Measurements from ENCODE around the gene DUOX1.
A peak's percentile ranks its signal among the peaks of the same experiment; 100 is the strongest.

The DUOX1 gene

GRCh38 chr15:45150481-45150880 is 20.7 kb downstream of the DUOX1 start:
- peak; percentile 20; the same call in 1 of the 3 replicates for ATAC-seq (ENCODE audit: low read depth)
- H3K27me3 ChIP-seq (ENCODE audit: insufficient read depth, poor library complexity, severe bottlenecking), result no peaks in the 10 kb centered on the region
- H3K9me3 ChIP-seq (ENCODE audit: severe bottlenecking), result no peaks in the 10 kb centered on the region
- H3K27ac ChIP-seq (ENCODE audit: poor library complexity, severe bottlenecking), result no peak overlapping the region
- H3K36me3 ChIP-seq (ENCODE audit: low read depth), result no peaks in the 10 kb centered on the region
- H3K4me1 ChIP-seq (ENCODE audit: insufficient read depth, poor library complexity, severe bottlenecking), result peaks cover 14% of the 10 kb centered on the region
- peak; percentile 60 for DNase-seq (ENCODE audit: low spot score)
- no peak for TF ChIP-seq CTCF (IDR thresholded peaks at IDR 0.05; ENCODE audit: poor library complexity, severe bottlenecking)
- H3K4me3 ChIP-seq (ENCODE audit: severe bottlenecking), result no peak overlapping the region

- Histone ChIP-seq H3K27me3 (ENCODE audit: insufficient read depth, poor library complexity, severe bottlenecking) (no peaks in the 10 kb centered on the region), H3K4me1 (ENCODE audit: insufficient read depth, poor library complexity, severe bottlenecking) (peaks cover 14% of the 10 kb centered on the region), H3K9me3 (ENCODE audit: severe bottlenecking) (no peaks in the 10 kb centered on the region), H3K4me3 (ENCODE audit: severe bottlenecking) (no peak overlapping the region), H3K36me3 (ENCODE audit: low read depth) (no peaks in the 10 kb centered on the region), H3K27ac (ENCODE audit: poor library complexity, severe bottlenecking) (no peak overlapping the region)
- no peak for ATAC-seq (ENCODE audit: low read depth)
- no peak for TF ChIP-seq CTCF (IDR thresholded peaks at IDR 0.05; ENCODE audit: poor library complexity, severe bottlenecking)
- no peak for DNase-seq (ENCODE audit: low spot score)
Measured at GRCh38 chr15:45150997-45151396, 21.2 kb downstream of the DUOX1 start.

- no peaks in the 10 kb centered on the region for H3K9me3 ChIP-seq (ENCODE audit: severe bottlenecking)
- H3K36me3 ChIP-seq (ENCODE audit: low read depth), result no peaks in the 10 kb centered on the region
- DNase-seq (ENCODE audit: low spot score) (peak; percentile 74), ATAC-seq (ENCODE audit: low read depth) (no peak)
- no peak overlapping the region for H3K27ac ChIP-seq (ENCODE audit: poor library complexity, severe bottlenecking)
- peaks cover 17% of the 10 kb centered on the region for H3K4me1 ChIP-seq (ENCODE audit: insufficient read depth, poor library complexity, severe bottlenecking)
- no peak for TF ChIP-seq CTCF (IDR thresholded peaks at IDR 0.05; ENCODE audit: poor library complexity, severe bottlenecking)
- H3K27me3 ChIP-seq (ENCODE audit: insufficient read depth, poor library complexity, severe bottlenecking), result no peaks in the 10 kb centered on the region
- H3K4me3 ChIP-seq (ENCODE audit: severe bottlenecking), result no peak overlapping the region
Measured at GRCh38 chr15:45151998-45152828, 22.4 kb downstream of the DUOX1 start.

GRCh38 chr15:45155739-45156138 is 25.9 kb downstream of the DUOX1 start:
- H3K27me3 ChIP-seq (ENCODE audit: insufficient read depth, poor library complexity, severe bottlenecking), result no peaks in the 10 kb centered on the region
- H3K4me1 ChIP-seq (ENCODE audit: insufficient read depth, poor library complexity, severe bottlenecking), result peaks cover 14% of the 10 kb centered on the region
- H3K9me3 ChIP-seq (ENCODE audit: severe bottlenecking), result no peaks in the 10 kb centered on the region
- ATAC-seq (ENCODE audit: low read depth) (no peak), DNase-seq (ENCODE audit: low spot score) (no peak)
- H3K27ac ChIP-seq (ENCODE audit: poor library complexity, severe bottlenecking), result no peak overlapping the region
- no peak overlapping the region for H3K4me3 ChIP-seq (ENCODE audit: severe bottlenecking)
- H3K36me3 ChIP-seq (ENCODE audit: low read depth), result no peaks in the 10 kb centered on the region
- no peak for TF ChIP-seq CTCF (IDR thresholded peaks at IDR 0.05; ENCODE audit: poor library complexity, severe bottlenecking)
